Measurements from ENCODE around the gene MRFAP1L1. TPM values are rescaled to one million over a fixed set of nuclear protein-coding genes. Genes with fewer than 3 reads are reported as not detected.

The MRFAP1L1 gene
- total and polyA plus RNA-seq, 11 donors, result 38.2 to 77.2 (median 43.9) TPM

DNA sequence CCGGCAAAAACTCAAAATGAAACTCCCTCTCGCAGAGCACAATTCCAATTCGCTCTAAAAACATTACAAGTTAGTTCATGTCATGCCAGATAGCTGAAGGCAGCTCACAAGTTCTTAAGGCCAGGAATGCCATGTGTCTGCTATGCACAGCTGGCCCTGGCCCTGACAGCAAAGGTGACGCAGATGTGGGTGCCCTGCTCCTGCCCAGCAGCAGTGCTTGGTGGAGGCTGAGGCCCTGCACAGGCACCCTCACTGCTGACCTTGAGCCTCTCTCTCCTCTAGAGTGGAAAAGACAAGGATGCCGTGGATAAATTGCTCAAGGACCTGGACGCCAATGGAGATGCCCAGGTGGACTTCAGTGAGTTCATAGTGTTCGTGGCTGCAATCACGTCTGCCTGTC, 13.1 kb downstream of the MRFAP1L1 start:
- ATAC-seq, result peak; percentile 75 to 88 (median 88)
- Histone ChIP-seq H3K27me3 (no peaks in the 10 kb centered on the region), H3K36me3 (peaks cover 0 to 18% (median 8%) of the 10 kb centered on the region in 9 donors), H3K4me1 (peaks cover 0 to 40% (median 13%) of the 10 kb centered on the region in 12 donors), H3K4me3 (no peak overlapping the region), H3K9me3 (no peaks in the 10 kb centered on the region), H3K27ac (peak overlapping the region in 11 of 12 donors; percentile 48 to 90 (median 68))
- TF ChIP-seq, protein P1, sequence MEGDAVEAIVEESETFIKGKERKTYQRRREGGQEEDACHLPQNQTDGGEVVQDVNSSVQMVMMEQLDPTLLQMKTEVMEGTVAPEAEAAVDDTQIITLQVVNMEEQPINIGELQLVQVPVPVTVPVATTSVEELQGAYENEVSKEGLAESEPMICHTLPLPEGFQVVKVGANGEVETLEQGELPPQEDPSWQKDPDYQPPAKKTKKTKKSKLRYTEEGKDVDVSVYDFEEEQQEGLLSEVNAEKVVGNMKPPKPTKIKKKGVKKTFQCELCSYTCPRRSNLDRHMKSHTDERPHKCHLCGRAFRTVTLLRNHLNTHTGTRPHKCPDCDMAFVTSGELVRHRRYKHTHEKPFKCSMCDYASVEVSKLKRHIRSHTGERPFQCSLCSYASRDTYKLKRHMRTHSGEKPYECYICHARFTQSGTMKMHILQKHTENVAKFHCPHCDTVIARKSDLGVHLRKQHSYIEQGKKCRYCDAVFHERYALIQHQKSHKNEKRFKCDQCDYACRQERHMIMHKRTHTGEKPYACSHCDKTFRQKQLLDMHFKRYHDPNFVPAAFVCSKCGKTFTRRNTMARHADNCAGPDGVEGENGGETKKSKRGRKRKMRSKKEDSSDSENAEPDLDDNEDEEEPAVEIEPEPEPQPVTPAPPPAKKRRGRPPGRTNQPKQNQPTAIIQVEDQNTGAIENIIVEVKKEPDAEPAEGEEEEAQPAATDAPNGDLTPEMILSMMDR (IDR thresholded peaks at IDR 0.05), result no peak
- no peak for TF ChIP-seq POLR2A (IDR thresholded peaks at IDR 0.05)
- WGBS, 4 donors, result 39 to 67% (median 57%) methylated on average over 8 of the region's 8 CpGs
- DNase-seq, result peak in 1 of 5 donors; percentile 53
- intact Hi-C loops (cut with DNase I), result no loop called here

DNA sequence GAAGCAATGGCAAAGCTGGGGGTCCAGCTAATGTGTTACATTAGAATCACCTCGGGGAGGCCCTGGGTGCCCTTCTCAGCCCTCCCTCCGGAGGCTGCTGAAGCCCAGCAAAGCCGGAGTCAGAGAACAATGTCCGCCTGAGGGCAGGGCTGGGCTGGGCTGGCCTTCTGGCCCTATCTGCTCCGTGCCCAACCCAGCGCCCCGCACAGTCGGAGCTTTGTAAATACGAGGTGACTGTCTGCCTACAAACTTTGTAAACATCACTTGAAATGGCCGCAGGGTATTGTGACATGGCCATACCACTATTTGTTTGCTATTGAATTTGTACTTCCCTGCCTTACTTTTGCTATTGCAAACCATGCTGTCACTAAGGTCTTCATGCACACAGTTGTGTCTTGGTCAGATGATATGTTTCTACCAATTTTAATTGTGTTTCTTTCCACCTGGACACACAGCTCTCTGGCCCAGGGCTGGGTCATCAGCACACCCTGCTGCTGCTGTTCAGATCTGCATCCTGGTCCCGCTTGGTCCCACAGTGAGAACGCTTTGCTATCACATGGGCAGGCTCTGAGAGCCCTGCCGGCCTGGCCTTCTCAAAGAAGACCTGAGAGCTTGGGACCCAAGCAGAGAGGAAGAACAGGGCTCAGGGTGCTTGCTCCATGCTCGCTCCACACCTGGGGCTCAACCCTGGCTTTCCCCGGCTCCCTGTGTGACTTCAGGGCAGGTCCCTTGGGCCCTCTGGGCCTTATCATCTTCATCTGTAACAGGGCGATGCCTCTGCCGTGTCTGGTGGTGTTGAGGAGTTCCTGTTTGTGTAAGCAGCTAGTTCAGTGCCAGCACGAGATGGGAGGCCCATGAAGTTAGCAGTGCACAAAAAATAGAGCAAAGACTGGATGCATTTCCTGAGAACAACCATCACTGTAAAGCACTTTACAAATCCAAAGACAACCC, 13.7 kb downstream of the MRFAP1L1 start:
- peak overlapping the region in 11 of 12 donors; percentile 44 to 90 (median 68) for H3K27ac ChIP-seq
- peaks cover 0 to 47% (median 13%) of the 10 kb centered on the region in 12 donors for H3K4me1 ChIP-seq
- 74 to 75% (median 74%) methylated on average over 16 to 18 of the region's 18 CpGs for WGBS, 4 donors
- ATAC-seq, result peak; percentile 3 to 33 (median 26)
- no peaks in the 10 kb centered on the region for H3K9me3 ChIP-seq
- peaks cover 0 to 14% (median 8%) of the 10 kb centered on the region in 9 donors for H3K36me3 ChIP-seq
- no peak overlapping the region for H3K4me3 ChIP-seq
- TF ChIP-seq POLR2A (IDR thresholded peaks at IDR 0.05), result no peak
- TF ChIP-seq, protein P1 (IDR thresholded peaks at IDR 0.05), result no peak
- no peak for DNase-seq
- intact Hi-C loops (cut with DNase I), result no loop called here
- H3K27me3 ChIP-seq, result no peaks in the 10 kb centered on the region

DNA sequence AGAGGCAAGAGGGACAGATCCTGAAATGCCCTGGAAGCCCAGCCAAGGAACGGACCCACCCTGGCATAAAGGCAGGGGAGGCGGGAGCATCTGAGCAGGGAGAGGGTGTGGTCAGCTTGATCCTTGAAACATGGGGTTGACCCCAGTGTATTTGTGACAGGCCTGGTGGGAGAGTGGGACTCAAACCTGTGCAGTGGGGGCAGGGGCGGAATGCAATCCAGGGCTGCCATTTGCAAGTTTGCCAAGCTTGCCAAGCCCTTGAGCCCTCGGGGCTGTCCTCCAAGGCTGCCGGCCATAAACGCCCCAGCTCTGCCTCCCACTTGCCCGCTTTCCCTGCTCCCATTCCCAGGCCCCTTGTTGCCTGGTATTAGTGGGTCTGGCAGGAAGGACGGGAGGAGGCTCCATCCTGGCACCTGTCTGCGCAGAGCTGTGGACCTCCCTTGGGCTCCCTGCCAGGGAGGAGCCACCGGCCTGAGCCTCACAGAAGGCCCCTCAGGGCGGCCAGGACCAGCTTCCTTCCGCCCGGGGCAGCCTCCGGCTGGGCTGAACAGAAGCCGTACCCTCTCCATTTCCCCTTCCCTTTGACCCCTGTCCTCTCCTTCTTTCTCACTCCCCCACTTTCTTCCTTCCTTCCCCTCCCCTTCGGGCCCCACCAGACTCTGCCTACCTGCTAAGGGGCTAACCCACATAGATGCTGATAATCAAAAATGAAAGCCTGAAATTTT, 15.3 kb downstream of the MRFAP1L1 start:
- Histone ChIP-seq H3K27me3 (no peaks in the 10 kb centered on the region), H3K4me1 (peaks cover 0 to 54% (median 13%) of the 10 kb centered on the region in 12 donors), H3K27ac (peak overlapping the region in 3 of 12 donors; percentile 11 to 90 (median 37)), H3K36me3 (no peaks in the 10 kb centered on the region), H3K9me3 (no peaks in the 10 kb centered on the region), H3K4me3 (peak overlapping the region in 1 of 12 donors; percentile 10)
- WGBS, 4 donors, result 63 to 72% (median 69%) methylated on average over 16 of the region's 16 CpGs
- TF ChIP-seq POLR2A (IDR thresholded peaks at IDR 0.05), result no peak
- TF ChIP-seq, protein P1 (IDR thresholded peaks at IDR 0.05), result no peak
- ATAC-seq (no peak), DNase-seq (no peak)
- intact Hi-C loops (cut with DNase I), result no loop called here

All from heart left ventricle (tissue), 16 donors.